GM19397 (cell line): ENCODE results near the gene SPRR3.

Experiments
- ATAC-seq: cut with Tn5 transposase; IDR thresholded peaks from one replicate; pipeline ENCODE4 v1.9.1; 2021; ENCODE audit warnings: mild to moderate bottlenecking, moderate library complexity; ENCODE audit not compliant: unreplicated experiment

Gene SPRR3

GRCh38 chr1:153001382-153001781, at the start of gene SPRR3:
Gene SPRR3, plus strand, starts transcription at chr1:153001749. Its CDS starts 1,272 bp downstream, at chr1:153003021.
- ATAC-seq: no peak

- ATAC-seq: no peak
These were observed 47.8 kb upstream of the SPRR3 start for GRCh38 chr1:152953761-152954160.

- ATAC-seq: no peak
These were observed 47.1 kb upstream of the SPRR3 start for GRCh38 chr1:152954436-152954835.

- ATAC-seq: no peak
These were observed 44.0 kb upstream of the SPRR3 start for GRCh38 chr1:152957561-152957960.

GRCh38 chr1:152959273-152959672, 42.3 kb upstream of the SPRR3 start:
- ATAC-seq: no peak

- ATAC-seq: no peak
These were observed 41.6 kb upstream of the SPRR3 start for GRCh38 chr1:152959801-152960451.

- no peak for ATAC-seq
These were observed 41.0 kb upstream of the SPRR3 start for GRCh38 chr1:152960452-152961044.

GRCh38 chr1:152961226-152961891, 40.2 kb upstream of the SPRR3 start:
- ATAC-seq: no peak

GRCh38 chr1:152962876-152963415, 38.6 kb upstream of the SPRR3 start:
- ATAC-seq: no peak

- ATAC-seq: no peak
These were observed 37.0 kb upstream of the SPRR3 start for GRCh38 chr1:152964536-152964935.

GRCh38 chr1:152965853-152966252, 35.7 kb upstream of the SPRR3 start:
- ATAC-seq: no peak

GRCh38 chr1:152967201-152967600, 34.3 kb upstream of the SPRR3 start:
- ATAC-seq: no peak

GRCh38 chr1:152968248-152968647, 33.3 kb upstream of the SPRR3 start:
- no peak for ATAC-seq

- ATAC-seq: no peak
These were observed 32.5 kb upstream of the SPRR3 start for GRCh38 chr1:152969036-152969435.

GRCh38 chr1:152970495-152970894, 31.1 kb upstream of the SPRR3 start, which contains the start of gene SPRR4:
Gene SPRR4, plus strand, starts transcription at chr1:152970648. Its CDS starts 1,243 bp downstream, at chr1:152971891.
- no peak for ATAC-seq

GRCh38 chr1:152972196-152972886, 29.2 kb upstream of the SPRR3 start:
- ATAC-seq: no peak

GRCh38 chr1:152976688-152977087, 24.9 kb upstream of the SPRR3 start:
- ATAC-seq: no peak

- ATAC-seq: no peak
These were observed 23.9 kb upstream of the SPRR3 start for GRCh38 chr1:152977614-152978013.

GRCh38 chr1:152980676-152981075, 20.9 kb upstream of the SPRR3 start:
- ATAC-seq: no peak

- no peak for ATAC-seq
These were observed 20.2 kb upstream of the SPRR3 start for GRCh38 chr1:152981146-152981871.

- no peak for ATAC-seq
These were observed 19.5 kb upstream of the SPRR3 start for GRCh38 chr1:152982076-152982475.
